Stimulated activated CD4-positive, alpha-beta T cell treated with anti-CD3 and anti-CD28 coated beads, Interleukin-1b, Interleukin-23, amount 100 ng/mL, for 1 hour (primary cell): ENCODE measurements around the gene C5AR2.
"Not testable (repeated sequence)": the region's sequence is repeated elsewhere in the genome, so short reads cannot be mapped to it uniquely, and the experiment has no call there.

Source experiments
- DNase-seq, 2 donors: peaks; one replicate each; pipeline ENCODE4 v3.0.0-alpha.2; 2020; ENCODE audit warnings: low read depth in 2 of 2

The C5AR2 gene

DNA sequence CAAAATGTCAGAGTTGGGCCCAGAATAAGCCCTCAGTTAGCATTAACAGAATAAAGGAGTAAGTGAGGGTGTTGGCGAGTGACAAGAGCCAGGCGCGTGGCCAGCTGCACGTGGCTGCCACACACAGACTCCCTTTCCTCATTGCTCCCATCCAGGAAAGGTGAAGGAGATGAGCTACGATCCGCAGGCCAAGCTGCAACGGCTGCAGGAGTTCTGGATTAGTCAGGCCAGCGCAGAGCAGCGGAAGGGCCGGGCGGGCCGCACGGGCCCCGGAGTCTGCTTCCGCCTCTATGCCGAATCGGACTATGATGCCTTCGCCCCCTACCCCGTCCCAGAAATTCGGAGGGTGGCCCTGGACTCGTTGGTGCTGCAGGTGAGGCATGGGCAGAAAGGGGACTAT lies 30.3 kb downstream of the C5AR2 start:
- DNase-seq, result no peak

- no peak for DNase-seq
Measured at GRCh38 chr19:47363758-47364531, 32.0 kb downstream of the C5AR2 start.

DNA sequence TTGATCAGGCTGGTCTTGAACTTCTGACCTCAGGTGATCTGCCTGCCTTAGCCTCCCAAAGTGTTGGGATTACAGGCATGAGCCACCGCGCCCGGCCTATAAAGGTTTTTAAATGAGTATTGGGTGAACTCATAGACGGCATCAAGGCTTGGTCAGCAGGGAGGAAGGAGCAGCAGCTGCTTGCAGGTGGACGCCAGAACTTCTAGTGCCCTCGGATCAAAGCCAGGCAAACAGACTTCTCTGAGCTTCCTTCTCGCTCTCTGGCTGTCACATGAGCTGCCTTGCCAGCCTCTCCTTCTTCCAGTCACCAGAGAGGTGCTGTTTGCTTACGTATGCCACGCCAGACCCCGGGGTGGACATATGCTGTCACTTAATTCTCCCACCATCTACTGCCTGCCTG lies 33.5 kb downstream of the C5AR2 start:
- not testable (repeated sequence) for DNase-seq

GRCh38 chr19:47370045-47370611 lies 38.2 kb downstream of the C5AR2 start:
- DNase-seq, result no peak

GRCh38 chr19:47371261-47371660 lies 39.3 kb downstream of the C5AR2 start:
- no peak for DNase-seq

GRCh38 chr19:47372603-47373002 lies 40.6 kb downstream of the C5AR2 start:
- no peak for DNase-seq

DNA sequence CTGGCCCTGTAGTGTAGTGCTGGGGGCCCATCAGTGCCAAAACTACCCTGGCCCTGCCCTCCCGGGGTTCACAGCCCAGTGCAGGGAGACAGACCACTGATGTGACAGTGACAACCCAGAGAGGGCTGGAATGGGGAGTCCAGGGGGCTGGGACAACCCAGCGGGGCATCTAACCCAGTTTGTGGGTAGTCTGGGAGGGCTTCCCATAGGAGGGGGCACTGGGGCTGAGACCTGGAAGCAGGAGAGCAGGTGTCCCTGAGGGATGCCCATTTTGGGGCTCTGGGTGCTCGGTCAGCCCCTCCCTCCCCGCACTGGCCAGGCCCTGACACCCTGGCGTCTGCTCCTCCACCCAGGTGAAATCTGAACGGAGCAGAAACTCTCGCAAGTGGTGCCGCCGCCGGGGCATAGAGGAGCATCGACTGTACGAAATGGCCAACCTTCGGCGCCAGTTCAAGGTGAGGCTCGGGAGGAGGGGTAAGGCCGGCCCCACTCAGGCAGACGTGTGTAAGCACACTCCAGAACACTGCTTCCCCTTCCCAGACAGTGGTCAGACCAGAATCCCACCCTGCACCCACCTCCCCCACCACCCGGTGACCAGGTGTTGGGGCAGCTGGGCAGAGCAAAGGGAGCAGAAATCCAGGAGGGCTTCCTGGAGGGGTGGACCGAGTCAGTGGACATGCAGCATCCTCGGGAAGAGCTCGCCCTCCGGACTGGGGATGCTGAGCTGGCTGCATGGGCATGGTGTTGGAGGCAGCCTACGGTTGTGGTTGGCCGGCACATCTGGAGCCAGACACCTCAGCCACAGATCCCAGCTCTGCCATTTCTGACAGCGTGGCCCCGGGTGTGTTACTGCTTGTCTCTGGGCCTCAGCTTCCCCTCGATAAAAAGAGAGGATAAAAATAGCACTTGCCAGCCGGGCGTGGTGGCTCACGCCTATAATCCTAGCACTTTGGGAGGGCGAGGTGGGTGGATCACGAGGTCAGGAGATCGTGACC lies 41.6 kb downstream of the C5AR2 start:
- no peak for DNase-seq

DNA sequence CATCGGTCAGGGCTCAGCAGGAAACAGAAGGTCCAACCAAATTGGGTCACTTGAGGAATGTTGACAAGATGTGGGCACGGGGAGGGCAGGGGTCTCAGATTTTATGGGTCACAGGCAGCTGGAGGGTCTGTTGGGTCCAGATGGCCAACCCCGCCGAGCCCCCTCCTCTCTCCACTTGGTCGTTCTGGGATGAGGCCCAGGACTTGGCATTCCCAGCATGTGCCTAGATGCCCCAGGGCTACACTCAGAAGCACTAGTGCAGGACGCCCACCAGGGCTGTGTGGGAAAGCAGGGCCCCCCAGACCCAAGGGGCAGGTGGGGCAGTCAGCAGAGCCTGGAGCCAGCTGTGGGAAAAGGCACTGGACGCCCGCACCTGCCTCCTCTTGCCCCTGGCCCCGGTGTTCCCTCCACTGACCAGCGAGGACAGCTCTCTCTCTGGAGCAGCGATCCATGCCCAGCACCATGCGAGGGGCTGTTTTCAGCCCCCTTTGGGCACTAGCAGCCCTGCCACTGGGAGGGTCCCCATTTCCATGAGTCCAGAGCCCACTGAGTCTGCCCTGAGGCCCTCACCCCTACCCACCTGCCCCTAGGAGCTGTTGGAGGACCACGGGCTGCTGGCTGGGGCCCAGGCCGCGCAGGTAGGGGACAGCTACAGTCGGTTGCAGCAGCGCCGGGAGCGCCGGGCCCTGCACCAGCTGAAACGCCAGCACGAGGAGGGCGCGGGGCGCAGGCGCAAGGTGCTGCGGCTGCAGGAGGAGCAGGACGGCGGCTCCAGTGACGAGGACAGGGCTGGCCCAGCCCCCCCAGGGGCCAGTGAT lies 43.1 kb downstream of the C5AR2 start:
- no peak for DNase-seq

- DNase-seq, result no peak
Measured at GRCh38 chr19:47375694-47376588, 44.0 kb downstream of the C5AR2 start.

DNA sequence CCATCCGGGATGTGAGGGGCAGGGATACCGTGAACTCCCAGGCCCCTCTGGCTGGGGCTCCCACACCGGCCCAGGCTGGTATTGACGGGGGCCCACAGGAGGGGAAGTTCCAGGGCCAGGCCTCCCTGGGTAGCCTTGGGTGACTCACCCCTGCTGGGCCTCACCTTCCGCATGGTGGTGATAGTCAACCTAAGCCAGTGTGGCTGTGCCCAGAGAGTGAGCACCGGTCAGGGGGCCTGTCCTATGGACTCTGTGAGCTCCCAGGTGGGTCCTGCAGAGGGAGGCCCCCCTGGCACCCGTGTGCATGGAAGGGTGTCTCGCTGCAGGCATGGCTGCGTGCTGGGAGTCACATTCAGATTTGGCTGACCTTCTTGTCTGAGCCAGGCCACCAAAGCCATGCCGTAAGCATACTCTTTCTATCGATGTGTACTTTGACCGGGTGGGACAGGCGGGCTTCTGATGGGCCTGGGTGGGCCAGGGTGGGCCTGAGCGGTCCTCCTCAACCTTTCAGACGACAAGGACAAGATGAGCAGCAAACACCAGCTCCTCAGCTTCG lies 44.7 kb downstream of the C5AR2 start:
- DNase-seq, result no peak

- no peak for DNase-seq
Measured at GRCh38 chr19:47377208-47377701, 45.3 kb downstream of the C5AR2 start.

DNA sequence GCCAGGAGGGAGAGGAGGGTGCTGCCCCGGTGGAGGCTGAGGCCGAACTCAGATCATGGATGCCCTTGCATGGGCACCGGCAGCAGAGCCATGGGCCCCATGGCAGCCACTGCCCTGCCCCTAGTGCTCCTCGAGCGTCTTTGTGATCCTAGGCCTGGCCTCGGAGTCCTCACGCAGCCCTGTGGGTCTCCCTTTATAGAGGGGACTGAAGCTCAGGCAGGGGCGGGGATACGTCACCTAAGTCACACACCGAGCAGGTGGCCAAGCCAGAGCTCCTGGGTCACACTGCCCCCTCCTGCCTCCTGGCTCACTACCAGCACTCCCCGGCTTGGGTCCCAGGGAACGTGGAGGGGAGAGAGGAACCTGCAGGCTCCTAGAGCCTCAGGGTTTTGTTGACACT lies 45.8 kb downstream of the C5AR2 start:
- DNase-seq, result no peak

- DNase-seq, result no peak
Measured at GRCh38 chr19:47378246-47378645, 46.3 kb downstream of the C5AR2 start.

- DNase-seq, result no peak
Measured at GRCh38 chr19:47379381-47379938, 47.5 kb downstream of the C5AR2 start.

DNA sequence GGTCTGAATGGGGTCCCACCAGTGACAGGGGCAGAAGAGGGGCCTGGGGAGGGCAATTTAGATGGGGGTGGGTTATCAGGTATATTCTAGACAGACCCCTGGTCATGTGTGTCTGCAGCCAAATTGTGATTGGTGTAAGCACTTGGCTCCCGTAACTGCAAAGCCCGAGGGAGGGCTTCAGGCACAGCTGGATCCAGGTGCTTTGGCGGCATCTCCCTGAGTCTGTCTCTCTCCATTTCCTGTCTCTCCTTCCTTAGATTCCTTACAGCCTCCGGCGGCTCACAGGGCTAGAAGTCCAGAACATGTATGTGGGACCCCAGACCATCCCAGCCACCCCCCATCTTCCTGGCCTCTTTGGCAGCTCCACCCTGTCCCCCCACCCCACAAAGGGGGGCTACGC lies 48.6 kb downstream of the C5AR2 start:
- no peak for DNase-seq

- no peak for DNase-seq
Measured at GRCh38 chr19:47381121-47381520, 49.1 kb downstream of the C5AR2 start.

DNA sequence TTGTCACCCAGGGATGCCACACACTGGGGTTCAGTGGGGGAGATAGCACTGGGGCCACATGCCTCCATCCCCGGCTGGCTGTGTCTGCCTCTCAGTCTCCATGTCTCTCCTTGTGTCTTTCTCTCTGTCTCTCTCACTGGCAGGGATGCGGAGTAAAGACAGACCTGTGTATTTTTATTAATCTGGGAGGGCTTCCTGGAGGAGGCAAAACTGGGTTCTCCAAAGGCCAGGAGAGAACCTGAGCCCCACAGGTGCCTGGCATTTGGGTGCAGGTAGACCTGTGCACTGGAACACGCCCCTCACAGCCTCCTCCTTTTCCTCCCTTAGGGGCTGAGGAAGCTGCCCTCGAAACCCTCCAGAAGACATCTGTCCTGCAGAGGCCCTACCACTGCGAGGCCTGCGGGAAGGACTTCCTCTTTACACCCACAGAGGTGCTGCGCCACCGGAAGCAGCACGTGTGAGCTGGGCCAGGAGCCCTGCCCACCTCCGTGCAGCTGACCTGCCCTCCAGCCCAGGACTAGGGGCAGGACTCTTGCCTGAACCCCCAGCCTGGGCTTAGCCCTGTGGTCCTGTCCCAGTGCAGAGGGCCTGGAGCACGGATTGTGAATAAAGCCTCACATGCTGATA lies 49.8 kb downstream of the C5AR2 start:
- DNase-seq, result no peak

DNA sequence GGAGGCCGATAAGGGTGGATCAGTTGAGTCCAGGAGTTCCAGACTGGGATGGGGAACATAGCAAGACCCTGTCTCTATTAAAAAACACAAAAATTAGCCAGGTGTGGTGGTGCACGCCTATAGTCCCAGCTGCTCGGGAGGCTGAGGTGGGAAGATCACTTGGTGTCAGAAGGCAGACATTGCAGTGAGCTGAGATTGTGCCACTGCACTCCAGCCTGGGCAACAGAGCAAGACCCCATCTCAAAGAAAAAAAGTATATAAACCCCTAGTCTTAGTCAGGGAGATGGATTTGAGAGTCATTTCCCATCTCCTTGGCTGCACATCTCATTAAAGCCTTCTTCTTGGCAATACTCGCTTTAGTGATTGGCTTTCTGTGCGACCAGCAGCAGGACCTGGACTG lies 51.9 kb downstream of the C5AR2 start:
- DNase-seq, result not testable (repeated sequence)

- DNase-seq, result not testable (repeated sequence)
Measured at GRCh38 chr19:47384533-47384932, 52.6 kb downstream of the C5AR2 start.
